GM21529 (cell line): ENCODE data around the gene KLHL11.

Source experiments
- ATAC-seq: cut with Tn5 transposase; IDR thresholded peaks from one replicate; pipeline ENCODE4 v1.9.1; 2021; ENCODE audit not compliant: unreplicated experiment

The KLHL11 gene

DNA sequence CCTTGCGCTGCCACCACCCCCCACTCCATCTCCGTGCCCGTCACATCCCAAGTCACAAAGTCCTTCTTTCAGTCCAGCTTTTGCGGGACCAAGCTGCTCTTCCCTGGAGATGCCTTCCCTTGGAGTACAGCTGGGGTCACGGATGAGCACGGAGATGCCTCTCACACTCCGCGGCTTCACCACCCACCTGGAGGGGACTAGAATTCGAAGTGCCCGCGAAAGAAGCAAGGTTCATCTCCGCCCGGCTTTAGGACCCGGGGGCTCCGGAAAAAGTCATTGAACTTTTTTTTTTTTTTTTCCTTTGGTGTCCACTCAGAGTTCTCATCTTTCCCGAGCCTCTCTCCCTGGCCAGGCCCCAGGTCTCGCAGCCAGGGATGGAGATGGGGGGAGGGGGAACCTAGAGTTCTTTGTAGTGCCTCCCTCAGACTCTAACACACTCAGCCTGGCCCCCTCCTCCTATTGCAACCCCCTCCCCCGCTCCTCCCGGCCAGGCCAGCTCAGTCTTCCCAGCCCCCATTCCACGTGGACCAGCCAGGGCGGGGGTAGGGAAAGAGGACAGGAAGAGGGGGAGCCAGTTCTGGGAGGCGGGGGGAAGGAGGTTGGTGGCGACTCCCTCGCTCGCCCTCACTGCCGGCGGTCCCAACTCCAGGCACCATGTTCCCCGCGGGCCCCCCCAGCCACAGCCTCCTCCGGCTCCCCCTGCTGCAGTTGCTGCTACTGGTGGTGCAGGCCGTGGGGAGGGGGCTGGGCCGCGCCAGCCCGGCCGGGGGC lies 52.7 kb downstream of the KLHL11 start, which contains the start of gene FKBP10:
FKBP10 (plus strand) TSS at position 624 of the 771 bp plus-strand sequence; CDS start at position 655, 31 bp downstream.
- ATAC-seq = no peak

DNA sequence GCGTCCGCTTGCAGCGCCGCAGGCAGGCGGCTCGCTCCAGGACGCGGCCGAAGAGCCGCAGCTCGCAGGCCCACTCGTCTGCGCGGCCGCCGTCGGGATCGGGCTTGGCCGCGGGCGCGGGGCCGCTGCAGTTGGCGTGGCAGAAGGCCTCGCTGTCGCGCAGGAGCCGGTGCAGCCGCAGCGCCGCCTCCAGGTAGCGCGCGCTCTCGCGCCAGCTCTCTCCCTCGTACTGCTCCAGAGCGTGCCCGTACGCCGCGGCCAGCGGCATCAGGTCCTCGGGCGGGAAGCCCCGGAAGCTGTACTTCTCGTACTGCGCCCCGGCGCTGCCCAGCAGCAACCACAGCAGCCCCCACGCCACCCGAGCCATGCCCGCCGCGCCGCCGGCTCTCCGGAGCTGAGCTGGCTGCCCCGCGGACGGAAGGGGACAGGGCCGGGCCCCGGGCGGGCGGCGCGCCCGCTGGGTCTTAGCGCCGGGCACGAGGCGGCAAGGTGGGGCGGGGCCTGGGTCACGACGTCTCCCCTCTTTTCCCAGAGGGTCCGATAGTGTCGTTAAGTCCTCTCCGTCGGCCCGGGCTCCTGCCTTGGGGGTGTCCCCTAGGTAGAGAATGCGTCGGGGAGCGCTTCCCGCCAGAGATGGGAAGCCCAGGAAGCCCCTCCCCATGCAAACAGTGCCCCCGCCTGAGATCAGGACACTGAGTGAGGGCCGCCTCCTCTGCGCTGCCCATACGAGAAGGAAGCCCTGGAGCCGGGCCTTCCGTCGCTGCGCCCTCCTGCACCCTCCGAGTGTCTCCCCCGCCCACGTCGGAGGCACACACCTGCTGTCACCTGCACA lies 53.5 kb downstream of the KLHL11 start, which contains the start of gene P3H4:
P3H4 (minus strand) TSS at position 401 of the 832 bp plus-strand sequence; CDS start at position 367, 34 bp downstream.
- peak; percentile 61 for ATAC-seq

DNA sequence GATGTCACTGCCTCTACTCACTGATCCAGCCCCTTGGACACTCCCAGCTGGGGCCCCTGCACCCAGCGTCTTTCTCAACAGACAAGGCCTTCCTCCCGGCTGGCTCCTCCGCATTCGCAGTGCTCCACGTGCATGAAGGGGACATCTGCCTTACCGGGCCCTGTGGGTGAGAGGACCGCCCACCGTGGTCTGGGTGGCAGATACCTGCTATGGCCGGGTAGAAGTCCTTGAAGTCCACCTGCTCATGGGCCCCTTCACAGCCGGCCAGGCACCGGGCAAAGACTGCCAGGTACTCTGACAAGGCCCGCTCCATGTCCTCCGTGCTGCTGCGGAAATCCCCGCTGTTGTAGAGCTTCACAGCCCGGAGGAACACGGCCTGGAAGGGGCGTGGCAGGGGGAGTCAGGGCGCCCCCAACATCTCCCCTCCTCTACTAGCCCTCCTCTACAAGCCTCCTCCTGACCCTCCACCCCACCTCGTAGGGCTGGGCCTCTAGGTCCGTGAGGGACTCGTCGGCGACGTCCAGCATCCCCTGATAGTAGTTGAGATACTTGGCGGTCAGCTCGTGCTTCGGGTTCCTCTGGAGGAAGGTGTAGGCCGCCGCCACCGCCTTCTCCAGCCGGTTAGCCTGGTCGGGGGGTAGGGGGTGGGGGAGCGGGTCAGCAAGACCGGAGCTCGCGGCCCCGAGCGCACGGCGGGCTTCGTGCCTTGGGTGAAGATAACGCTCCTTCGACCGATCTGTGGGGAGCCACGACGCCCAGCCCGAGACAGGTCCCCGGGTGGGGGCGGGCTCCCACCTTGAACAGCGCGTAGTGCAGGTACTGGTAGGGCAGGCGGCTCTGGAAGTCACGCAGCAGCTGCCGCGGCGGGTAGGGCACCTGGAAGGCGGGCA lies 54.3 kb downstream of the KLHL11 start:
- no peak for ATAC-seq

DNA sequence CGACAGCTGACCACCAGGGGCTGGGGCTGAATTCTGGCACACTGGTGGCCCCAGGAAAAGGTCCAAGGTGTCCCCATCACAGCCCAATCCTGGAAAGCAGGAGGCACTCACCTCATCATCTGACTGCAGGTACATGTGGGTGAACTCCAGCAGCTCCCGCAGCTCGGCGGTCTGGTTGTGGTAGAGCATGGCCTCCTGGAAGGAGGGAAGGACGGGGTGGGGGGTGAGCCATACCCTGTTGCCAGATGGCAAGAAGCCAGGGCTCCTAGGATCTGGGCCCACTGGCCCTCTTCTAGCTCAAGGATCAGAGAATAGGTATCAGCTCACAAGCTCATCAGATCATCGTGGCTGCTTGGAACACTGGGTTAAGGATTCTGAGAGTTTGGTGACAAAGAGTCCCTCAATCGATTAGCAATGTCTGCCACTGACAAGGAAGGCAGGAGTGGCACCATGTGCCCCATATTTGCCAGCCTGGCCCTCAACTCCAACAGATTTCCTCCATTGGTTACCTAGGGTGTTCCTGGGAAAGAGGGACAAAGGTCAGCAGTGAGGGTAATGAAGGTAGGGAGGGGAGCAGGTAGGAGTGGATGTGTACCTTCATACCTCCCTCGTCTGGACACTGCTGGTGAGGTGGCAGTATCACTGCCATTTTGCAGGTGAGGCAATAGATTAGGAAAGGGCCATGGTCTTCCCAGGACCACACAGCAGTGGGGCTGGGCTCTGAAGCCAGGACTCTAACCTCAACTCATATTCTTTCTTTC lies 58.4 kb downstream of the KLHL11 start:
- no peak for ATAC-seq
